ENCODE results near the gene HMX1.

The HMX1 gene

GRCh38 chr4:8858701-8859210 is 12.9 kb downstream of the HMX1 start:
- DNase-seq (ENCODE audit: insufficient read length, low spot score) (no peak), FAIRE-seq (no peak)
- no peak for TF ChIP-seq CTCF (IDR thresholded peaks at IDR 0.05; ENCODE audit: insufficient read depth, missing control alignments)

- no peak for TF ChIP-seq CTCF (IDR thresholded peaks at IDR 0.05; ENCODE audit: insufficient read depth, missing control alignments)
- no peak for FAIRE-seq
- DNase-seq (ENCODE audit: insufficient read length, low spot score): no peak
Observed at GRCh38 chr4:8857766-8858700, 13.6 kb downstream of the HMX1 start.

GRCh38 chr4:8856835-8857621 is 14.6 kb downstream of the HMX1 start:
- FAIRE-seq (no peak), DNase-seq (ENCODE audit: insufficient read length, low spot score) (no peak)
- TF ChIP-seq CTCF (IDR thresholded peaks at IDR 0.05; ENCODE audit: insufficient read depth, missing control alignments): no peak

DNA sequence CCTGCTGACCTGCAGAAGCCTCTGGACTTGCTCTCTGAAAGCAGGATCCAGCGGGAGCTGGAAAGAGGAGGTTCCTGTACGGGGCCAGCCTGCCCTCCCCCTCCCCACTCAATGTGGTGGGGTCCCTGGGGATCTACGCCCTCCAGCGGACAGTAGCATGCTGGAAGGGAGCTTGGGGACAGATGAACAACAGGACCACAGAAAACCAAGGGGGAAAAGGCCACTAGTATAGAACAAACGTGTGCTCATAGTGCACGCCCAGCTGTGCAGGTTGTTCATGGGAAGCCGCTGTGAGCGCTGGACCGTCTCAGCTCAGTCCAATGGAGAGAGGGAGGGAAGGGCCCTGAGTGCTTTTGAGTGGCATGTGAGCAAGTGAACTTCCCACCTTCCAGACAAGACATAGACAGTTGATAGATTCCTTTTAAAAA is 15.8 kb downstream of the HMX1 start:
- no peak for FAIRE-seq

GRCh38 chr4:8854931-8855330 is 16.7 kb downstream of the HMX1 start:
- FAIRE-seq (no peak), DNase-seq (ENCODE audit: insufficient read length, low spot score) (no peak)

More for the DNA sequence above, 15.8 kb downstream of the HMX1 start:
- DNase-seq (ENCODE audit: insufficient read length, low spot score): no peak
- TF ChIP-seq CTCF (IDR thresholded peaks at IDR 0.05; ENCODE audit: insufficient read depth, missing control alignments): peak; percentile 9

GRCh38 chr4:8854016-8854415 is 17.6 kb downstream of the HMX1 start:
- FAIRE-seq (no peak), DNase-seq (ENCODE audit: insufficient read length, low spot score) (no peak)
- no peak for TF ChIP-seq CTCF (IDR thresholded peaks at IDR 0.05; ENCODE audit: insufficient read depth, missing control alignments)

More at GRCh38 chr4:8854931-8855330, 16.7 kb downstream of the HMX1 start:
- TF ChIP-seq CTCF (IDR thresholded peaks at IDR 0.05; ENCODE audit: insufficient read depth, missing control alignments): no peak

Data from D721Med (cell line).